ENCODE data around the gene GFM1.

Gene GFM1

DNA sequence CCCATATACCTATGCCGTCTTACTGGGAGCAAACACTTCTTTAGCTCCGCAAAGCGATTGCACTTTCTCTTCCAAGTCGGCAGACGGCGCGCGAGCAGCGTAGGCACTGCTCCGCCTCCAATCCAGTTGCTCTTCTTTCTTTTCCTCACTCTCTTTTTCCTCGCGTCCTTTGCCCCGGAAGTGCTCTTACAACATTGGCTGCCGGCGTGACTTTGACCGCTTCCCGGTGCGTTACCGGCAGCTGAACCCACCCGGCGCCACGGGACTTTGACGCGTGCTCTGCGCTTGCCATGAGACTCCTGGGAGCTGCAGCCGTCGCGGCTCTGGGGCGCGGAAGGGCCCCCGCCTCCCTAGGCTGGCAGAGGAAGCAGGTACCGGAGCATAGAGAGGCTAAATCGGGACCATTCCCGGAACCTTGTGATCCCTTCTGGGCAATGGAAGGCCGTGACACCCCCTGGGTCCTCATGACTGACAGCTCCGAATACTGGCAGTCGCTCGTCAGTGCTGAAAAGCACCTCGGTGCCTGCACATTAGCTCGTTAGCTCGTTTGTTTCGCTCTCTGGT lies at the start of gene GFM1:
TSS of gene GFM1 (plus strand) at position 183 of the 564 bp plus-strand sequence. CDS start at position 291, 108 bp downstream.
- peak; percentile 83 for DNase-seq (ENCODE audit: low read depth)

DNA sequence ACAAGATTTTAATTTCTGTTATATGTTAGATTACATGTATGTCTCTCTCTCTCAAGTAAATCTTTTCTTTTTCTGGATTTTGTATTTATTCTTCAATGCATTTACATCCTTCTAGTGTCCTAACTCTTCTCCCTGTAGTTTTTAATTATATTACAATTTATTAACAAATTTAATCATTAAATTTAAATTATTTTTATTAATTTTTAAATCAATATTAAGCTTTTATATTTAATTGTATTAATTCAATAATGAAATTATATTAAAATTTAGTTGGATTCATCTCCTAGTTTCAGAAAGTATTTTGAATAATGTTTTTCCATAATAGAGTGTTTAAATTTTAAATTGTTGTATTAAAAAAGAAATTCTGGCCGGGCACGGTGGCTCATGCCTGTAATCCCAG lies 43.5 kb upstream of the GFM1 start:
- DNase-seq (ENCODE audit: low read depth), result no peak

DNA sequence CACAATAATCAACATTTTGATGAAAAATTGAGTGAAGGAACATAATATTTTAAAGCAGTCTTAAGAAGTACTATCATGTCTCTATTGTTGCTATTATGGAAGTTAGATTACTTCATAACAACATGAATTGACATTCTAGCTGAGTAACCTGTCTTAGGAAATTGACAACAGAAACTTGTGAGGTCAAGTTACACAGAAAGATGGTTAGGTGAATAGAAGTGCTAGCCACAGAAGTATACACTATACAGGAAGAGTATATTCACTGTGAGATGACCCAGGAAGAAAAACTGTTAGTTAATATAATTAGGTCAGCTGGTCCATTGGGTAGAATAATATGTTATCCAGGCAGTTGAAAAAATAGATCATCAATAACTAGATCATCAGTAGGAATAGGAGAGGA lies 42.1 kb upstream of the GFM1 start:
- DNase-seq (ENCODE audit: low read depth), result no peak

DNA sequence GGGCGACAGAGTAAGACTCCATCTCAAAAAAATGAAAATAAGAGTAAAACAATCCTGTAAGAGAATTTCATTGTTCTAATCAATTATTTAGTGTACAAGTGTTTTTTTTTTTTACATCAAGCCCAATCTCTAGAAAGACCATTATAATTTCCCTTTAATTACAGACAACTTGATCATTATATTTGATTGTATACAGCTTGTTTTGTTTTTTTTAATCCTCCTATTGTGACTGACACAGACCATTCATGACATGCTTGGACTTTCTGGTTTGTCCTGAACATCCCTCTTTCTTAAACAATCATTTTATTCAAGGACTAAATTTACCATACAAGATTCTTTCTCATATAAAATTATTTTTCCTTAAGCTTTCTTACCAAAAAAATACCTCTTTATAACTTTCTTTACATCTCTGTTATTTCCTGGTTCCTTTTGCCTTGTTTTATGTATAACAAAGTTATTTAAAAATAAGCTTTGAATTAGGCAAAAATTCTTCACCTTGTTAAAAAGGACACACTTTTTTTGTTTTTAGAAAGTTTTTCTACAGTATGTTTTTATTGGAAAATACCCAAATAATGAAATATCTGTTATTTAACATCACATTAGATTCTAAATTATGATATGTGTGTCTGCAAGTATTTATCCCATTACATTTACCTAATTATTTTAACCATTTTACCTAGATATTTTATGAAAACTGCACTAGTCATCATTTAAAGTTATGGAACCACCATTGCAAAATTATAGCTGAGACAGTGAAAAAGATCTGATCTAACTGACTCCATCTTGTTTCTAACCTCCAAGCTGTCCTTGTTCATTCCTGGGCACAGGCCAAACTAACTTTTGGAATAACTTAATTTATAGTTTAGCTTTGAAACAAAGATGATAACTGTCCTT lies 26.1 kb upstream of the GFM1 start:
- DNase-seq (ENCODE audit: low read depth), result no peak

DNA sequence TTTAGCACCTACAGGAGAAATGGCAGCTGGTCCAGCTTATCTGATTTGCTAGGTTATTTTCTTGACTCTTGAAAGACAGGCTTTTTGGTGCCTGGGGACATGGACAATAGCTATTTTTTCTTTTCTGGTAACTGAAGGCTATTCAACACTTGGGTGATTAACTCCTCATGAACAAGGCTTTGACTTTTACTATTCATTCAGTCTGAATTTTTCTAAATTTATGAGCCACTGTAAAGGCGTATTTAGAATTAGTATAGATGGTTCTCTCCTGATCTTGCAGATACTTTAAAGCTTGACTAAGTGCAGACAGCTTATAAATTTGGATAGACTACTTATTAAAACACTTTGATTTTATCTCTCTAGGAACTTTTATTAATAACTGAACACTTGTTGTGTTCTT lies 18.4 kb upstream of the GFM1 start:
- DNase-seq (ENCODE audit: low read depth), result no peak

DNA sequence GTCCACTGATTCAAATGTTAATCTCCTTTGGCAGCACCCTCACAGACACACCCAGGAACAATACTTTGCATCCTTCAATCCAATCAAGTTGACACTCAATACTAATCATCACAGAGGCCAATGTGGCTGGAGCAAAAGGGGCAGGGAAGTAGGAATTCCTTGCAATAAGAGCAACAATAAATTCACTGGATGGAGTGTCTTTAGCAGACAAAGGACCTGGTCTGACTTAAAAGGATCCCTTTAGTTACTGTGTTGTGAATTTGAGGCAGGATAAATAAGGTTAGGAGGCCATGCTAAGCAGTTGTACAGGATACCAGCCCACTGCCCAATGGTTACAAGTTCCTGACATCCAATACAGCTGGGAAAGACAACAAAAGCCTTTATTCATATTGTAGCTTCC lies 12.3 kb upstream of the GFM1 start:
- DNase-seq (ENCODE audit: low read depth), result no peak

DNA sequence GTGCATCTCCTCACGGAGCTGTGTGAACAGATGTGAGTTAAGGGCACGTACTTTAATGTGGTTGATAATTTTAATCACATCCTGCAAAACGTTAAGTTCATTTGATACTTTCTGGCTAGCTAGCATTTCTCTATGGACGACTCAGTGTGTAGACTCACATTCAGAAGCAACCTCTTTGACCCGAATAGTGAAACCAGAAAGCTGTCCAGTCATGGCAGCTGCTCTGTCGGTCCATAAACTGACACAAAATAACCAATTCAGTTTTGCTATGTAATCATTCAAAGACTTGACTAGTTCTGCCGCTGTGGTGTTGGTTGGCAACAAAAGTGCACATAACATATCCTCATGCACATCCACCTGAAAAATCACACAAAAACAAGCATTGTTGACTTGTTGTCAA lies 3.7 kb upstream of the GFM1 start:
- DNase-seq (ENCODE audit: low read depth), result no peak

DNA sequence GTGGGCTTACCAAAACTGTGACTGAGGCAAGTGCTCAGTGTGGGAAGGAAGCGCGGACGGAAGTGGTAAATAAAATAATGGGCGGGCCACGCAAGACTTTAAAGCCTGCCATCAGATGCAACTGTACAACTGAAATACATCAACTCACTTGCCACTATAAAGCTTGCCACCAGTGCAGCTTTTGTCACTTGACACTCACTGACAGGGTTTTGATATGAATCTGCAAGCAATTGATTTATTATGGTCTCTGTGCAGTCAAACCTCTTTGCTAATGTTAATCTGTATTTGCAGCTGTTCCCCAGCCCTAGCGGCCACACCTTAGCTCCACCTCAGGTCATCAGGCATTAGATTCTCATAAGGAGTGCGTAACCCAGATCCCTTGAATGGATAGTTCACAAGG lies 2.3 kb upstream of the GFM1 start:
- DNase-seq (ENCODE audit: low read depth), result no peak

DNA sequence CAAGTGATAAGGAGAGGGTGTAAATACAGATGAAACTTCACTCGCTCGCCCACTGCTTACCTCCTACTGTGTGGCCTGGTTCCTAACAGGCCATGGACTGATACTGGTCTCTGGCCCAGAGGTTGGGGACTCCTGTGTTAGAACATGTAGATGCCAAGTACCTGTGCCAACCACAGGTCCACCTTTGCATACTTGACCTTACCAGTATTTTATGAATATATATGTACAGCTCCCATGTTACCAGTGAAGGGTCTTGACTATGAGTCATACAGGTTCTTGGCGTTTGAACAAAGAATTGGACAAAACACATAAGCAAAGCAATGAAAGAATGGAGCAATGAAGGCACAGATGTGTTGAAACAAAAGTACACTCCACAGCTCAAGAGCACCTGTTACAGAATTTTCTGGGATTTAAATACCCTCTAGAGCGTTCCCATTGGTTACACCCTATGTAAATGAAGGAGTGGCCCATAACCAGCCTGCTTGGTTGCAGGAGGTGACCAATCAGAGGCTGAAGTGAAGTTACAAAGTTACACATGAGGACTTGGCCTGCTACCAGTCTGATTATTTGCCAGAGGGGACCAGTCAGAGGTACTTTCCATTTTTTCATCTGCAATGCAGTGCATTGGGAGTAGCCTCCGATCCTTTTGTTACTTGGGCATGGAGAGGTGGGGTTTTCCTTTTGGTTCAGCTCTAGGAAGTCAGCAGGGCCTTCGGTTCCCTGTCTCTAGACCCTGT lies 1.7 kb upstream of the GFM1 start:
- DNase-seq (ENCODE audit: low read depth), result no peak

DNA sequence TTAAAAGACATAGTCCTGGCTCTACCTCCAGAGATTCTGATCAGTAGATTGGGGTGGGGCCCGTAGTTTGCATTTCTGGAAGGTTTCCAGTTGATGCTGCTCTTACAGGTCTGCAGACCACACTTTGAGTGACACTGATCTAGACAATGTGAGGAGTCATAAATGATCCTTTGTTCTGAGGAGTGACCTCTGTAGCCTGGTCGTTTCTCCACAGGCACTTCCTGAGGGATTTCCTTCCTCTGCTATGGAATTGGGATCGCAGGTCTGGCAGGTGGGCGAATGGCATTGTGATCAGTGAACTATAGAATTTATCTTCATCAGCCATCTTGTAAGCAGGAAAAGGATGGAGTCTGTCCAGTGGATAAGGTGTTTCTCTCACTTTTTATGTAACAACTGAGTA lies 5.5 kb downstream of the GFM1 start:
- no peak for DNase-seq (ENCODE audit: low read depth)

DNA sequence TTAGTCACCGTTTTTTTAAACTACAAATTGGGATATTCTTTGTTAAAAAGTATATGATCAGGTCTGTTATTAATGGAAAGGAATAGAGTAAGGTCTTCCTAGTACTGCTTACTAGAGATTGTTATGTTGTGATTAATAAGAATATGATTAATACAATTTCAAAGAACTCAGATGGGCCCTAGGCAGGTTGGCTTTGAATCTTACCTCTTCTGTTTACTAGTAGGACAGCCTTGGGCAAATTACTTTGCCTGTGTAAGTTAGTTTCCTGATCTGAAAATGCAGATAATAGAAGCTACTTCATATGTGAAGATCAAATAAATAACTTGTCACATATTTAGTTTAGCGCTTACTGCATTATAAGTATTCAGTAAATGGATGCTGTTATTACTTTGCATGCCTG lies 6.9 kb downstream of the GFM1 start:
- DNase-seq (ENCODE audit: low read depth), result no peak

DNA sequence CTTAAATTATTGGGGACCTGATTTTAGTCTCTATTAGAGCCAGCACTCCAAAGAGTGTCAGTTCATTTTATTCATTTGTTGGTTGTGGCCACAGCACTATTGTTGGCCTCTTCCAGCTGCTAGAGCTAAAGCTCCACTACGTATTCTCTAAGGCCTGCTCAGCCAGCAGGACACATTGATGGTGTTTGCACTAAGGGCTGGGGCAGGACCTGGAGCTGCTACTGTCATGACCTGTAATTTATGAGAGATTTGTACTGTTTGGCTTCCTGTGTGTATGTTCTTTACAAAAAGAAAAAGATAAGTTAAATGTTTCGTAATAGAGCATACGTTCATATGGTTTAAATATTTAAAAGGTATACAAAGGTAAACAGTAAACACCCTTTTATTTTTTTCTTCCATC lies 8.1 kb downstream of the GFM1 start:
- no peak for DNase-seq (ENCODE audit: low read depth)

DNA sequence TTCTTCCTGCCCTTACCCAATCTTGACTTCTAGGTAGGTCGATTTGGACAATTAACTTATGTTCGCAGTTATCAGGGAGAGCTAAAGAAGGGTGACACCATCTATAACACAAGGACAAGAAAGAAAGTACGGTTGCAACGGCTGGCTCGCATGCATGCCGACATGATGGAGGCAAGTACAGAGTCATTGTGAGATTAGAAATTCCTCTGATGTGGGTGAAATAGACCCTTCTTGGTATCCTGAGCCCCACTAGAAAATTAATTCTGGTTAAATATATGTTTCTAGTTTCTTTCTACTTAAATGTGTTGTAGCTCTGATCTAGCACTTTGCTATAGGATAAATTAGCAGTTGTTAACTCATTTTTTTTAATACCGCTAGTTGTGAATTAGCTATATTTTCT lies 14.6 kb downstream of the GFM1 start:
- no peak for DNase-seq (ENCODE audit: low read depth)

DNA sequence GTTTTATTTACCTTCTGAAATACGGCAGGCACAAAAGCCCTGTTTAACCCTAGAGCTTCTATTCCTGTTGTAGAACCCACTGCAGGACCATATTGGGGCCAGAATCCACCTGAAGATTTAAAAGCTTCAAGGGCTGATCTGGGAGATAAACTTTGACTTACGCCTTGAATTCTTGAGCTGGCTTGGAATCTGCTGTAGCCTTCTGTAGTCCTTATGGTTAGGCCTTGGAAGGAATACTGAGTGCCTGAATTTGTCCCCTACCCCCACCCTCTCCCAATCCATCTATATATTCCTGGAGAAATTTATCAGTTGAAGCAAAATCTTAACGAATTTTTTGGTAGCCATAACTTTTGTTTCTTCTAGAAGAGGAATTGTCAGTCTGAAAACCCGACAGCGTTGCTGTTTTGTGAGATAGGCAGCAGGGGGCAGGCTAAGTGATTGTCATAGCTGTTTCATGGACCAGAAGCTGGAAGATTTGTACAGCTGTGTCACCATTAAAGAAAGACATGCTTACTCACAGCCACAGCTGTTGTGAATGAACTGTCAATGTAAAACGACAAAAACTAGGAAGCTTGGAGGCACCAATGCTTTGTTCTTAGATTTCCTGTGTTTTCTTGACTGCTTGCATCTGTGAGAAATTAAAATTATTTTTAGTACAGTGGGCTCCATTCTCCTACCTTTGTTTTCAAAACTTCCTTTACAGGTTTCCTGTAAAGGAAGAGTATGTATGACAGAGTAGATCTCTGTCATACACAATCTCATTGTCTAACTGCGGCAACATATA lies 15.3 kb downstream of the GFM1 start:
- DNase-seq (ENCODE audit: low read depth), result peak; percentile 54

DNA sequence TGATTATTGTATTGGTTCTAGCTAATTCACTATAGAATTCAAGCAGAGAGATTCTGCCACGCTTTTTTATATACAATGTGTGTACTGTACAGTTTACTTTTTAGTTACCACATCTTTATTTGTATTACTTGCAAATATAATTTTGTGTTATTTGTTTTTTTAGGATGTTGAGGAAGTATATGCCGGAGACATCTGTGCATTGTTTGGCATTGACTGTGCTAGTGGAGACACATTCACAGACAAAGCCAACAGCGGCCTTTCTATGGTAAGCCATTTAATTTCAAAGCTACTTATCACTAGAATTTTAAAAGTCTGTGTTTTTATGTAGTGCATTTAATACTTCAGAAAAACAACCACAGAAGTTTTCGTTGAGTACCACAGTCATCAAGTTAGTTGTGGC lies 16.4 kb downstream of the GFM1 start:
- no peak for DNase-seq (ENCODE audit: low read depth)

DNA sequence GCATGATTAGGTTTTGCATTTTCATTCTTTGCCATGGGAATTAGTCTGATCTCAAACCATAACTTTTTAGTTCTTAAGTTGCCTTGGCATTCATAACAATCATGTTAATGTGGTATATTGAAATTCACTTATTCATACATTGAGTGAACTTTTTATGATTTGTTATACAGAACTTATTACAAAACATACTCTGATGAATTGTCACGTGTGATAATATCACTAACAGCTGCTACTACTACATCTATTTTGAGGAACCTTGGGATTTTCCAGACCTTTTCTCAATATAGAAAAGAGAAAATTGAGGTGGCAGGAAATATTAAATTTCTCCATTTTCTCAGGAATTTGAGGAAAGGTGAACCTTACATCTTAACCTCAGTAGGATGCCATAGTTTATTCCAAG lies 18.9 kb downstream of the GFM1 start:
- no peak for DNase-seq (ENCODE audit: low read depth)

DNA sequence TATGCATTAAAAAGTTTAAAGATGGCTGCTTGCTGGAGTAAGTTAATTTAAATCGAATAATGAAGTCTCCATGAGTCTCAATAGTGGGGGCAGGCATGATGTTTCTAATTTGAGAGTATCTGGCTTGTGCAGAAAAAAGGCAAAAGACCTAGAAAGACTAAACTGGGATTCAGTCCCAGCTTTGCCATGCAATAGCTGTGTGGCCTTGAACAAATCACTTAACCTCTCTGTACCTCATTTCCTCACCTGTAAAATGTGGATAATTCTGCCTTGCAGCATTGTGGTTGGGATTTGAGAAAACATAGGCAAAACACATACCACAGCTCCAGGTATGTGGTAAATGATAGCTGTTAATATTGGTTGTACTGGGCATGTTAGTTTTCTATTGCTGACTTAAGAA lies 19.5 kb downstream of the GFM1 start:
- no peak for DNase-seq (ENCODE audit: low read depth)

DNA sequence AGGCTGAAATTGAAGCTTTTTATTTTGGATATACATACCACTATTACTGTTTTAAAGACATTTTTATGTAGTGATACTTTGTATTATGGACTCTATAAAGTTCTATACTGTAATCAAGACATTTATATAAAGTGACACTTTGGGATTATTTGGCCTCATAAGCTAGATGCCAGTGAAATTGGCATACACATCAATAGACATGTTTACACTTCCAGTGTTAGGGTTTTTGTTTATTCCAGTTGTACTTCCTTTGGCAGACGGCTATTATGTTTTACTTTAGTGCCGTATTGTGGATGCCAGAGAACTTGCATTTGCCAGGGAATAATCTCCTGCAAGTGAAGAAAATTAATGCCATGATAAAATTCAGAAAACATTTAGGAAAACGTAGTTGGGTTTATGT lies 22.1 kb downstream of the GFM1 start:
- no peak for DNase-seq (ENCODE audit: low read depth)

DNA sequence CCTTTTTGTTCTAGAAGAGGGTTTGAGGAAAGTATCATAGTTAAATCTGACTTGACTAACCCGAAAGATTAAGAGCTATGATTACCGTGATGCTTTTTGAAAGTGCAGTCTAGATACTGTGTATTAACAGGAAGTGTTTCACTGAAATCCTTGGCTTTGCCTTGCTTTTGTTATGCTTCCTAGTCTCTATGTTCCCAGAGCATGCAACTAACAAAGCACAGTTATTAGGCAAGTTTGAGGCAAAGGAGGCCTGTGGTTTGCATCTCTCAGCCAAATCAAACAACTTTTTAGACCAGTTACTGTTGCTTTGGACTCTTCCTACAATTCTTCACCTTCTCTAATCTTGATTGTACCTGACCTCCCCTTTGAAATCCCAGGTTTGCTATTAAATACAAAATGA lies 24.2 kb downstream of the GFM1 start:
- no peak for DNase-seq (ENCODE audit: low read depth)

DNA sequence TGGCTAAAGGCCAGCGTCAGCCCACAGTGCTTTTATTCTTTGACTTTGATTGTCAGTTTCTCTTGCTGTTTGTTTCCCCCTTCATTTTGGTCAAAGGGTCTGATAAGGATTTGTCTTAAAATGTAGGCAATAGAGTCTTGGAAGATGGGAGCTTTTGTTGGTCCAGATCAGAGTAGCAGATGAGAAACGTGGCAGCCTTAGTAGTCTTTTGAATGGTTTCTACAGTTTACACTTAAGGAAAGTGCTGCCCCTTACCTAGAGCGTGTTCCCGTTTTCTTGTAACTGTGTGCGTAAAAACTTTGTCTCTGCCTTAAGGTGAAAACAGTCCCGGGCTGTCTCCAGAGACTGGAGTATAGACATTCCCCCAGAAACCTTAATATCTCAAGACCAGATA lies 27.5 kb downstream of the GFM1 start:
- no peak for DNase-seq (ENCODE audit: low read depth)

DNA sequence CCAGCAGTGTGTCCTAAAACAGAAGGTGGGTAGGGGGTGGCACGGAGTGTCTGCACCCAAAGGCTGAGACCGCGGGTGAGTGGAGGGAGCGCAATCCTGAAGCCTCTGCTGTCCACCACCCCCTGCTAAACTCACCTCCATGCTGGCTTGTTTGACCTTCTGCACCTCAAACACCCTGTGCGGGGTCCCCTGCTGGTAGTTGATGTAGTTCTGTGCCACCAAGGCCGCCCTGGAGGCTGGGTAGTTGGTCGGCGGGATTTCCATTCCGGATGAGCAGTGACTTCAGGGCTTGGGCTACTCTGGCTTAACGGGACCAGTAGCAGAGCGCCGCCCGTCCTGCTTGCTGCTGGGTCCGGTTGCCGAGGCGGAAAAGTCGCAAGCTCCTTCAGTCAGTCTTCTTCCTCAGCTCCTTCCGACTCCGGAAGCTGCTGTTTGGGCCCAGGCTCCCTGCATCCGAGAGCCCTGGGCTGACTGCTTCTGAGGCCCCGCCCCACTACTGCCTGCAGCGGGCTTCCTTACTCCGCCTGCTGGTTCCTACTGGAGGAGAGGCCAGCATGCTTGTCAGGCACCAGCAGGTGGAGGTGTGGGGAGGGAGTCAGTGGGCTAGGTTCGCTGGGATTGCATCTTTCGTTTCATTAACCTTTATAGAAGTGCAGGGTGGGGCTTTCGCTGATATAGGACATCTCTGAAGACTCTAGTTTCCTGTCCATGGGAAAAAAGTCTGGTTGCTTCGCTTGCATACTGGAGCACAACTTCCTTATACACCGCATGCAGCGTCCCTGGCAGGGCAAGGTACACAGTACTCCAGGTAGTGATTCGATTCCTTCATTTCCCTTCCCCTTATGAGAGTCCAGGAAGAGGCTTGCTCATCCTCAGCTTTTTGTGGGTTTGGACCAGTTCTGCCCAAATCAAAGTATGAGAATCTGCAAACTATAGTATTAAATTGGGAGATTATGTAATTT lies 28.2 kb downstream of the GFM1 start, which contains the start of gene LXN:
TSS of gene LXN (minus strand) at position 434 of the 962 bp plus-strand sequence. CDS start at position 264, 170 bp downstream.
- DNase-seq (ENCODE audit: low read depth), result peak; percentile 19
